ENCODE measurements around the gene TAF9.

DNA sequence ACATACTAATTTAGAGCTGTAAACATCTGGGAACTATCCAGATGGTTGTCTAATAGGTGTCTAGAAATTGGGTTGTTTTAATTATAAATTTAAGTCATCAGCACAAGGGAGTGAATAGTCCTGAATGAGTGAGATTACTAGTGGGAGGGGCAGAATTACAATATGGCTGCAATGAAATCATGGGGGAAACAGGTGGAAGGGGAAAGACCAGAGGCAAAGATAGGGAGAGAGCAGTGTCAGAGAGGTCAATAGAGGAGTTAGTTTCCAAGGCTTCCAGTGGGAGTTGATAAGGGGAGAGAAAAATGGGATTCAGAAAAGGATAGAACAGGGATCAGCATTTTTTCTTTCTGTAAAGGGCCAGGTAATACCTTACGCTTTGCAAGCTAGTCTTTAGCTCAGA is 8.9 kb downstream of the TAF9 start:
- TF ChIP-seq POLR2A (IDR thresholded peaks at IDR 0.05) = no peak
- TF ChIP-seq, protein P1, sequence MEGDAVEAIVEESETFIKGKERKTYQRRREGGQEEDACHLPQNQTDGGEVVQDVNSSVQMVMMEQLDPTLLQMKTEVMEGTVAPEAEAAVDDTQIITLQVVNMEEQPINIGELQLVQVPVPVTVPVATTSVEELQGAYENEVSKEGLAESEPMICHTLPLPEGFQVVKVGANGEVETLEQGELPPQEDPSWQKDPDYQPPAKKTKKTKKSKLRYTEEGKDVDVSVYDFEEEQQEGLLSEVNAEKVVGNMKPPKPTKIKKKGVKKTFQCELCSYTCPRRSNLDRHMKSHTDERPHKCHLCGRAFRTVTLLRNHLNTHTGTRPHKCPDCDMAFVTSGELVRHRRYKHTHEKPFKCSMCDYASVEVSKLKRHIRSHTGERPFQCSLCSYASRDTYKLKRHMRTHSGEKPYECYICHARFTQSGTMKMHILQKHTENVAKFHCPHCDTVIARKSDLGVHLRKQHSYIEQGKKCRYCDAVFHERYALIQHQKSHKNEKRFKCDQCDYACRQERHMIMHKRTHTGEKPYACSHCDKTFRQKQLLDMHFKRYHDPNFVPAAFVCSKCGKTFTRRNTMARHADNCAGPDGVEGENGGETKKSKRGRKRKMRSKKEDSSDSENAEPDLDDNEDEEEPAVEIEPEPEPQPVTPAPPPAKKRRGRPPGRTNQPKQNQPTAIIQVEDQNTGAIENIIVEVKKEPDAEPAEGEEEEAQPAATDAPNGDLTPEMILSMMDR (IDR thresholded peaks at IDR 0.05) = no peak
